Epithelial cell of esophagus (primary cell): ENCODE measurements around the gene KAZN.

Experiments
- DNase-seq: peaks from one replicate; pipeline ENCODE4 v3.0.0; 2010; ENCODE audit warnings: low read depth
- H3K4me3 ChIP-seq: 2 replicates; pipeline ENCODE4 v1.5.1; 2011; ENCODE audit warnings: mild to moderate bottlenecking, low read length, control low read depth
- TF ChIP-seq, protein P1 (sequence below): IDR thresholded peaks from 2 replicates; pipeline ENCODE4 v1.5.1; 2011; ENCODE audit warnings: low read depth, mild to moderate bottlenecking, low read length, control low read depth, inconsistent platforms; ENCODE audit not compliant: insufficient read depth; ENCODE audit errors: missing control alignments

Gene KAZN

GRCh38 chr1:15096293-15096692, 497.8 kb downstream of the KAZN start:
- DNase-seq, result no peak
- TF ChIP-seq, protein P1, sequence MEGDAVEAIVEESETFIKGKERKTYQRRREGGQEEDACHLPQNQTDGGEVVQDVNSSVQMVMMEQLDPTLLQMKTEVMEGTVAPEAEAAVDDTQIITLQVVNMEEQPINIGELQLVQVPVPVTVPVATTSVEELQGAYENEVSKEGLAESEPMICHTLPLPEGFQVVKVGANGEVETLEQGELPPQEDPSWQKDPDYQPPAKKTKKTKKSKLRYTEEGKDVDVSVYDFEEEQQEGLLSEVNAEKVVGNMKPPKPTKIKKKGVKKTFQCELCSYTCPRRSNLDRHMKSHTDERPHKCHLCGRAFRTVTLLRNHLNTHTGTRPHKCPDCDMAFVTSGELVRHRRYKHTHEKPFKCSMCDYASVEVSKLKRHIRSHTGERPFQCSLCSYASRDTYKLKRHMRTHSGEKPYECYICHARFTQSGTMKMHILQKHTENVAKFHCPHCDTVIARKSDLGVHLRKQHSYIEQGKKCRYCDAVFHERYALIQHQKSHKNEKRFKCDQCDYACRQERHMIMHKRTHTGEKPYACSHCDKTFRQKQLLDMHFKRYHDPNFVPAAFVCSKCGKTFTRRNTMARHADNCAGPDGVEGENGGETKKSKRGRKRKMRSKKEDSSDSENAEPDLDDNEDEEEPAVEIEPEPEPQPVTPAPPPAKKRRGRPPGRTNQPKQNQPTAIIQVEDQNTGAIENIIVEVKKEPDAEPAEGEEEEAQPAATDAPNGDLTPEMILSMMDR, result no peak
- H3K4me3 ChIP-seq, result no peak overlapping the region

DNA sequence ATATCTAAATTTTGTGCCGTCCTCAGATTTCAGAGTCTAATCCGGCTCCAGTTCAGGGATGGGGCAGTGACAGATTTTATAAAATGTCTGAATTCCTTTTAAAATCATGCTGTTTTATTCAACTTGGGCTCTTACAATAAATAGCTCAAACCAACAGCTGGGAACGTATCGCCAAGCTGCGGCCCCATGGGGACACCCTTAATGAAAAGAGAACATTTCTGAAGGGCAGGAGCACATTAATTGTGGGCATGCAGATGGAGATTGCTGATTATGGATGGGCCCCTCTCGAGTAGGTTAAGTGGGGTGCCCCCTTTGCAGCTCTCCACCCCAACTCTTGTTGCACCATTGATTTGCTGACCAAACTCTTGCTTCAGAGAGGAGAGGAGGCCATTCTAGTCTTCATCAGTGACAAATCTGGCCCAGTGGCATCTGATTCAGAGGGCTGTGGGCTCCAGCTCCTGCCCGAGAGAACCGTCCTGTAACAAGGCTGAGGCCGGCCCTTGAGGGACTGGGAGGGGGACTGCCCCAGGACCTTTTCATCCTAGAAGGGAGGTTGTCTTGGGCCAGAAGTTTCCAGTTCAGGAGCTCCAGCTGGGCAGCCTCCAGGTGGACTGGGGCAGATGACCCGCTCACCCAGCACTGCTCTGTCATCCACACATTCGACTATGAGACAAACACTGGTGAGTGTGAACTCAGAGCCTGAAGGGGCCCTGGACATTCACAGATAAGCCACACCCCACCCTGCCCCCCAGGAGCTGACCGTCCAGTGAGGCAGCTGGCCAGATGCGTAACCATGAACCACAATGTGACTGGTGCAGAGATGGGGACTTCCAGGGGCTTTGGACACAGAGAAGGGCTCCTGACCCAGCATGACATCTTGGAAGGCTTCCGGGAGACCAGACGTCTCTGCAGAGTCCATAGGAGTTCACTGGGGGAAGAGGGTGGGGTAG, 500.0 kb downstream of the KAZN start:
- H3K4me3 ChIP-seq, result no peak overlapping the region
- TF ChIP-seq, protein P1, result no peak
- no peak for DNase-seq

- no peak overlapping the region for H3K4me3 ChIP-seq
- no peak for DNase-seq
- TF ChIP-seq, protein P1, result no peak
These were observed 501.1 kb downstream of the KAZN start for GRCh38 chr1:15099441-15100120.

DNA sequence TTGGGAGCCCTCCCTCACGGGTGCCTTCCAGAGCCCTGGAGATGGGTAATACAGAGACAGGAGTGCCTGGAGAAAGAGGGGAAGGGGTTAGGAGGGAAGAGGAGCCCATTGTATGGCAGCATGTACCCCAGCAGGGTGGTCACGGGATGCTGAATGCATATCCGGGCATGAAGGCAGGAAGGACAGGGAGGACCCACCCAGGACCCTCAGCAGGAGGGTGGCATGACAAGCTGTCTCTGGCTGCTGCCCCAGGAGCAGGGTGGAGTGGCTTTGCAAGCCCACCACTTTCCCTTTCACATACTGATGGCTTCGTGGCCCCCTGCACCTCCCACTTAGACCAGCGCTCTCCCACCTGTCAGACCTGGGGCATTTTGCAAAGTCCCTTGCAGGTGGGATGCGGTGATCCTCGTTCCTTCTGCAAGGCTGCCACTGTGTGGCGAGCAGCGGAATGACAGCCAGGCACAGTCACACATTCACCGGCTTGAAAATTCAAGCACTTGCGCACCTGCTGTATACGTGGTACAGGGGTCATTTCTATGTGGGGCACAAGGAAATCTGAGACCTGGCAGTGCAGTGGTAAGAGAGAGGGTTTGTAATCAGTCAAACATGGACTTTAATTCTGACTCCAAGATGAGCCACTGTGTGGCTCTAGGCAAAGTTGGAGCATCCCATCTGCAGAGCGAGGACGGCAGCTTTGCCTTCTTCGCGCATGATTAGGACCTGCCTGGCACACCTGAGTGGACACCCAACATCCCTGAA, 501.8 kb downstream of the KAZN start:
- TF ChIP-seq, protein P1, result peak; percentile 98
- peak; percentile 67 for DNase-seq
- no peak overlapping the region for H3K4me3 ChIP-seq

DNA sequence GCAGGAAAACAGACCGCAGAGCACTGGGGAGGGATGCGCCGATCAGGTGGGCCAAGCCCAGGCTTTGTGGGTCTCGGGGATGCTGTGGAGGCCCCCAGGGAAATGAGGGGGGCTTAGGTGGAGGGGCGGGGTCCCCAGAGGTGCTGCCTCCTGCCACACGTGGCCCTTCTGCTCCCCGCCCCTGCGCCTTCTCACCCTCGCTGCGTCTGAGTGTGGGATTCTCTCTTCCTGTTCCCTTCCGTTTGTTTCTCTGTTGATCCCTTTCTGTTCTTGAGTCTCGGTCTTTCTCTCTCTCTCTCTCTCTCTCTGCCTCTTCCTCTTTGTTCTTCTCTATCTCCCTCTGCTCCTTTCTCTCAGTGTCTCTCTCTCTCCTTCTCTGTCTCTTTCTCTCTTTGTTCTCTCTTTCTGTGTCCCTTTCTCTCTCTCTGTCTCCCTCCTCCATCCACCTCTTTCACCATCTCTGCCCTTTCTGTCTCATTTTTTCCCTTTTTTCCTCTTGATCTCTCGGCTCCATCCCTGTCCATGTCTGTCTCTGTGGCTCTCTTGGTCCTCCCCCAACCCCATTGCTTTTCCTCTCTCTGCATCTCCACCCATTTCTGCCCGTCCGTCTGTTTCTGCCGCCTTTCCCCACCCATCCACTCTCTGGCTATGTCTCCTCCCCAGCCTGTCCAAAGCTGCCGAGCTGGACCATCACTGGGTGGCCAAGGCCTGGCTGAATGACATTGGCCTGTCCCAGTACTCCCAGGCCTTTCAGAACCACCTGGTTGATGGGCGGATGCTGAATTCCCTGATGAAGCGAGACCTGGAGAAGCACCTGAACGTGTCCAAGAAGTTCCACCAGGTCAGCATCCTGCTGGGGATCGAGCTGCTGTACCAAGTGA, 502.6 kb downstream of the KAZN start:
- DNase-seq, result no peak
- no peak overlapping the region for H3K4me3 ChIP-seq
- TF ChIP-seq, protein P1, result no peak

GRCh38 chr1:15101801-15102200, 503.3 kb downstream of the KAZN start:
- DNase-seq, result no peak
- no peak overlapping the region for H3K4me3 ChIP-seq
- TF ChIP-seq, protein P1, result no peak
